IMR-90 (cell line): ENCODE data around the gene PTPRF. TPM values are rescaled to one million over a fixed set of nuclear protein-coding genes. Genes with fewer than 3 reads are reported as not detected.

Experiments used
- ATAC-seq: fragments of 200-7000 bp; cut with Tn5 transposase; 2 replicates; pipeline ENCODE4 v1.9.1; 2020; ENCODE audit warnings: low read depth, mild to moderate bottlenecking, moderate library complexity
- BruUV-seq: library from RNA; stranded (reverse); fragments of 400-500 nt; replicated peaks from 2 replicates; lab custom pipeline; 2021; lab: Mats Ljungman, UMichigan
- CTCF ChIA-PET: fragments of 300-600 bp; formaldehyde crosslinking; extraction: SDS; loops from one replicate; lab custom pipeline; 2021; ENCODE audit warnings: antibody characterized with exemption; lab: Yijun Ruan, JAX
- POLR2A ChIA-PET: fragments of 300-600 bp; sonication (Branson Sonifier 250); formaldehyde crosslinking; loops from one replicate; lab custom pipeline; 2022; ENCODE audit warnings: antibody characterized with exemption; ENCODE audit not compliant: unreplicated experiment; lab: Charles Lee
- DNase-seq: peaks from one replicate; pipeline ENCODE4 v3.0.0; 2013
- H2AFZ ChIP-seq: replicated peaks from 2 replicates; pipeline ENCODE3; 2013; ENCODE audit warnings: low read length, mild to moderate bottlenecking; ENCODE audit not compliant: poor library complexity
- H2AK5ac ChIP-seq: 2 replicates; pipeline ENCODE4 v1.6.1; 2013; ENCODE audit warnings: low read depth, low read length, inconsistent platforms
- H2AK9ac ChIP-seq: replicated peaks from 2 replicates; pipeline ENCODE3; 2013; ENCODE audit warnings: mild to moderate bottlenecking, low read depth, low read length, moderate library complexity; ENCODE audit not compliant: poor library complexity
- H2BK120ac ChIP-seq: 2 replicates; pipeline ENCODE4 v1.6.1; 2013; ENCODE audit warnings: low read depth, low read length, inconsistent platforms
- H2BK15ac ChIP-seq: 3 replicates; pipeline ENCODE4 v1.6.1; 2013; ENCODE audit warnings: low read depth, low read length, inconsistent platforms
- H2BK20ac ChIP-seq: 2 replicates; pipeline ENCODE4 v1.6.1; 2013; ENCODE audit warnings: low read depth, mild to moderate bottlenecking, inconsistent platforms, low read length, moderate library complexity
- H2BK5ac ChIP-seq: 2 replicates; pipeline ENCODE4 v1.6.1; 2013; ENCODE audit warnings: mild to moderate bottlenecking, low read depth, low read length, inconsistent platforms; ENCODE audit not compliant: poor library complexity, severe bottlenecking
- H3K14ac ChIP-seq: replicated peaks from 2 replicates; pipeline ENCODE4 v1.6.1; 2013; ENCODE audit warnings: low read depth, low read length, inconsistent platforms
- H3K18ac ChIP-seq: 2 replicates; pipeline ENCODE4 v1.6.1; 2013; ENCODE audit warnings: low read depth, low read length, control low read depth
- H3K23ac ChIP-seq: 2 replicates; pipeline ENCODE4 v1.6.1; 2013; ENCODE audit warnings: low read depth, low read length, inconsistent platforms
- H3K27ac ChIP-seq: 2 replicates; pipeline ENCODE4 v1.5.1; 2013; ENCODE audit warnings: mild to moderate bottlenecking, control low read depth, low read length; ENCODE audit not compliant: insufficient read depth
- H3K27me3 ChIP-seq: 2 replicates; pipeline ENCODE4 v1.6.1; 2013; ENCODE audit warnings: low read length; ENCODE audit not compliant: control insufficient read depth, insufficient read depth
- H3K36me3 ChIP-seq: 2 replicates; pipeline ENCODE4 v1.6.1; 2013; ENCODE audit warnings: low read length, mixed read lengths; ENCODE audit not compliant: control insufficient read depth, insufficient read depth
- H3K4ac ChIP-seq: 2 replicates; pipeline ENCODE4 v1.6.1; 2013; ENCODE audit warnings: low read depth, low read length, inconsistent platforms
- H3K4me1 ChIP-seq: 2 replicates; pipeline ENCODE4 v1.6.1; 2013; ENCODE audit warnings: low read length, mixed read lengths; ENCODE audit not compliant: control insufficient read depth, insufficient read depth
- H3K4me2 ChIP-seq: 2 replicates; pipeline ENCODE4 v1.6.1; 2013; ENCODE audit warnings: low read depth, mild to moderate bottlenecking, control low read depth, low read length, moderate library complexity
- H3K4me3 ChIP-seq: 2 replicates; pipeline ENCODE4 v1.5.1; 2013; ENCODE audit warnings: low read depth, mild to moderate bottlenecking, control low read depth, low read length, moderate library complexity; ENCODE audit not compliant: insufficient read depth
- H3K56ac ChIP-seq: 2 replicates; pipeline ENCODE4 v1.6.1; 2013; ENCODE audit warnings: low read length, inconsistent platforms; ENCODE audit not compliant: insufficient read depth; ENCODE audit errors: extremely low read depth
- H3K79me1 ChIP-seq, 2 experiments: 2 replicates each; pipeline ENCODE4 v1.6.1; 2013; ENCODE audit warnings: low read length in 2 of 2, inconsistent platforms in 1 of 2, low read depth in 1 of 2
- H3K9ac ChIP-seq: 2 replicates; pipeline ENCODE4 v1.6.1; 2013; ENCODE audit warnings: low read depth, low read length, control low read depth
- H3K9me1 ChIP-seq: 2 replicates; pipeline ENCODE4 v1.6.1; 2013; ENCODE audit warnings: low read length, inconsistent platforms; ENCODE audit not compliant: insufficient read depth
- H3K9me3 ChIP-seq: 2 replicates; pipeline ENCODE4 v1.6.1; 2013; ENCODE audit warnings: low read length; ENCODE audit not compliant: control insufficient read depth, insufficient read depth
- H4K20me1 ChIP-seq: 2 replicates; pipeline ENCODE4 v1.6.1; 2013; ENCODE audit warnings: low read length, inconsistent platforms; ENCODE audit not compliant: insufficient read depth
- H4K5ac ChIP-seq: 2 replicates; pipeline ENCODE4 v1.6.1; 2013; ENCODE audit warnings: mild to moderate bottlenecking, low read depth, low read length, control low read depth
- H4K8ac ChIP-seq, 2 experiments: 2 replicates each; pipeline ENCODE4 v1.6.1; 2013; ENCODE audit warnings: low read depth in 2 of 2, low read length in 2 of 2, control low read depth in 1 of 2, inconsistent platforms in 1 of 2
- H4K91ac ChIP-seq: 2 replicates; pipeline ENCODE4 v1.6.1; 2013; ENCODE audit warnings: low read depth, low read length, inconsistent platforms; ENCODE audit not compliant: insufficient read depth
- BHLHE40 ChIP-seq: fragments of 150-350 bp; IDR thresholded peaks from 2 replicates; pipeline ENCODE4 v1.6.1; 2016; ENCODE audit warnings: mild to moderate bottlenecking, low read depth, low read length
- CEBPB ChIP-seq: IDR thresholded peaks from 2 replicates; pipeline ENCODE4 v1.6.1; 2012; ENCODE audit warnings: low read depth, low read length, improper control_type of control experiment
- CHD1 ChIP-seq: IDR thresholded peaks from 2 replicates; pipeline ENCODE4 v1.6.1; 2012; ENCODE audit warnings: low read depth, low read length, improper control_type of control experiment
- CTCF ChIP-seq: conservative IDR thresholded peaks from 2 replicates; pipeline ENCODE4 v1.5.1; 2012; ENCODE audit warnings: mild to moderate bottlenecking, low read depth, low read length, improper control_type of control experiment
- ELK1 ChIP-seq: fragments of 150-350 bp; IDR thresholded peaks from 2 replicates; pipeline ENCODE4 v1.6.1; 2016; ENCODE audit warnings: low read depth, mild to moderate bottlenecking, low read length, moderate library complexity, borderline replicate concordance
- FOS ChIP-seq: fragments of 150-350 bp; IDR thresholded peaks from 2 replicates; pipeline ENCODE4 v1.6.1; 2016; ENCODE audit warnings: low read depth, low read length
- MAFK ChIP-seq: IDR thresholded peaks from 2 replicates; pipeline ENCODE4 v1.6.1; 2012; ENCODE audit warnings: low read depth, low read length, improper control_type of control experiment
- MAZ ChIP-seq: IDR thresholded peaks from 2 replicates; pipeline ENCODE4 v1.6.1; 2012; ENCODE audit warnings: low read depth, mild to moderate bottlenecking, low read length, improper control_type of control experiment, moderate library complexity, borderline replicate concordance
- MXI1 ChIP-seq: IDR thresholded peaks from 2 replicates; pipeline ENCODE4 v1.6.1; 2012; ENCODE audit warnings: low read depth, mild to moderate bottlenecking, low read length, moderate library complexity, borderline replicate concordance
- NFE2L2 ChIP-seq: fragments of 150-350 bp; IDR thresholded peaks from 2 replicates; pipeline ENCODE4 v1.6.1; 2016; ENCODE audit warnings: low read depth, mild to moderate bottlenecking, low read length
- POLR2A ChIP-seq: IDR thresholded peaks from 2 replicates; pipeline ENCODE4 v1.6.1; 2012; ENCODE audit warnings: mild to moderate bottlenecking, low read depth, low read length
- RAD21 ChIP-seq: IDR thresholded peaks from 2 replicates; pipeline ENCODE4 v1.6.1; 2012; ENCODE audit warnings: low read length, improper control_type of control experiment
- RCOR1 ChIP-seq: IDR thresholded peaks from 2 replicates; pipeline ENCODE4 v1.6.1; 2012; ENCODE audit warnings: mild to moderate bottlenecking, low read length, improper control_type of control experiment; ENCODE audit not compliant: insufficient replicate concordance
- RFX5 ChIP-seq: IDR thresholded peaks from 2 replicates; pipeline ENCODE4 v1.8.0; 2012; ENCODE audit warnings: low read depth, mild to moderate bottlenecking, low read length, moderate library complexity
- SMC3 ChIP-seq: fragments of 150-350 bp; IDR thresholded peaks from 2 replicates; pipeline ENCODE4 v1.6.1; 2016; ENCODE audit warnings: low read depth, mild to moderate bottlenecking, antibody characterized with exemption, low read length, moderate library complexity
- USF2 ChIP-seq: fragments of 150-350 bp; IDR thresholded peaks from 2 replicates; pipeline ENCODE4 v1.6.1; 2017; ENCODE audit warnings: mild to moderate bottlenecking, antibody characterized with exemption, low read length, low read depth
- WGBS, 2 experiments: methylation state at CpG; one replicate each; pipeline versions ENCODE4 v1.1.5 to v1.1.7; 2013; ENCODE audit warnings: missing lambda C conversion rate in 2 of 2; ENCODE audit not compliant: insufficient read length in 1 of 2; ENCODE audit errors: extremely low coverage in 2 of 2; 5-methylcytosine and 5-hydroxymethylcytosine counted together
- dilution Hi-C: fragments of 300-500 bp; cut with HindIII; formaldehyde crosslinking; loops from one replicate; pipeline ENCODE4 v1.14.3; 2018; ENCODE audit warnings: low sequenced_read_pairs; ENCODE audit not compliant: unreplicated experiment
- in situ Hi-C: fragments of 300-500 bp; cut with MboI; formaldehyde crosslinking; loops from 3 replicates; pipeline ENCODE4 v1.14.3; 2019; ENCODE audit warnings: low sequenced_read_pairs, inconsistent platforms, mixed read lengths
- intact Hi-C: fragments of 100-400 bp; cut with micrococcal nuclease; formaldehyde crosslinking; loops from 2 replicates; pipeline ENCODE4 v1.10.0; 2022
- polyA plus RNA-seq, 3 experiments: library from polyadenylated mRNA; depleted of rRNA; stranded (reverse); fragments of >200 nt; gene quantifications; 2 replicates each; pipeline ENCODE4 v1.2.3, GENCODE V29; 2012; ENCODE audit warnings: low replicate concordance in 1 of 3
- total RNA-seq: library from RNA; depleted of rRNA; stranded (reverse); fragments of >200 nt; gene quantifications from 2 replicates; pipeline ENCODE4 v1.2.3, GENCODE V29; 2012

Gene PTPRF
- total and polyA plus RNA-seq, 2 of the 4 experiments (the other 2 are of a cell fraction), result 25.8 to 92.3 TPM

- Histone ChIP-seq H4K91ac (no peak overlapping the region), H3K9ac (no peak overlapping the region), H3K79me1 (peaks cover 6 to 52% of the 10 kb centered on the region in 2 experiments), H3K9me1 (peaks cover 12% of the 10 kb centered on the region), H3K4ac (no peak overlapping the region), H3K27me3 (no peaks in the 10 kb centered on the region), H3K36me3 (peaks cover 45% of the 10 kb centered on the region), H3K18ac (no peak overlapping the region), H2BK120ac (no peak overlapping the region), H2AK5ac (no peak overlapping the region), H2AFZ (no peak overlapping the region), H3K23ac (no peak overlapping the region), H3K9me3 (no peaks in the 10 kb centered on the region), H3K14ac (no peak overlapping the region), H3K4me1 (no peaks in the 10 kb centered on the region), H4K20me1 (peaks cover 12% of the 10 kb centered on the region), H3K27ac (no peak overlapping the region), H3K4me2 (no peak overlapping the region), H3K56ac (no peak overlapping the region), H2BK15ac (no peak overlapping the region), H4K8ac (no peak overlapping the region), H2BK20ac (no peak overlapping the region), H2AK9ac (no peak overlapping the region), H2BK5ac (no peak overlapping the region), H4K5ac (no peak overlapping the region), H3K4me3 (no peak overlapping the region)
- dilution Hi-C loops (no loop called here), in situ Hi-C loops (no loop called here), intact Hi-C loops (no loop called here)
- ATAC-seq (no peak), DNase-seq (no peak)
- ChIA-PET CTCF (no interaction called here), POLR2A (no interaction called here)
- no peak for TF ChIP-seq RFX5
- no peak for TF ChIP-seq ELK1
- no peak for TF ChIP-seq CHD1
- TF ChIP-seq MXI1, result no peak
- TF ChIP-seq FOS, result no peak
- no peak for TF ChIP-seq RCOR1
- no peak for TF ChIP-seq CTCF
- no peak for TF ChIP-seq USF2
- TF ChIP-seq POLR2A, result no peak
- TF ChIP-seq CEBPB, result no peak
- no peak for TF ChIP-seq MAZ
- no peak for TF ChIP-seq SMC3
- no peak for TF ChIP-seq BHLHE40
- TF ChIP-seq NFE2L2, result no peak
- no peak for TF ChIP-seq MAFK
- no peak for TF ChIP-seq RAD21
- WGBS, 2 experiments, result 71% methylated on average over 2 of the region's 2 CpGs; no CpG with 5 or more reads in 1 of the 2 experiments
- BruUV-seq, result no TSS peak
These were observed 41.4 kb downstream of the PTPRF start for GRCh38 chr1:43572084-43572483.
